ENCODE data around the gene CDK5R2.
A peak's percentile ranks its signal among the peaks of the same experiment; 100 is the strongest.

CDK5R2 gene

GRCh38 chr2:218990612-218991011 lies 31.1 kb downstream of the CDK5R2 start:
- no peaks in the 10 kb centered on the region for H3K36me3 ChIP-seq (ENCODE audit: control insufficient read depth, insufficient read depth, low read length)
- 13 to 23% methylated on average over 5 to 6 of the region's 6 CpGs for WGBS, 2 experiments (ENCODE audit: insufficient coverage in 2 of 2)
- H3K4me1 ChIP-seq (ENCODE audit: control insufficient read depth, insufficient read depth, low read length, poor library complexity, severe bottlenecking), result peaks cover 3% of the 10 kb centered on the region
- no peaks in the 10 kb centered on the region for H3K9me3 ChIP-seq (ENCODE audit: control insufficient read depth, low read length)
- no peak overlapping the region for H3K4me3 ChIP-seq (ENCODE audit: extremely low read depth, insufficient read depth, low read length, poor library complexity, severe bottlenecking)
- H3K27ac ChIP-seq (ENCODE audit: low read depth, low read length, severe bottlenecking), result no peak overlapping the region

GRCh38 chr2:218991674-218992168 lies 32.3 kb downstream of the CDK5R2 start:
- no peak overlapping the region for H3K27ac ChIP-seq (ENCODE audit: low read depth, low read length, severe bottlenecking)
- 7 to 9% methylated on average over 11 to 13 of the region's 13 CpGs for WGBS, 2 experiments (ENCODE audit: insufficient coverage in 2 of 2)
- H3K36me3 ChIP-seq (ENCODE audit: control insufficient read depth, insufficient read depth, low read length), result no peaks in the 10 kb centered on the region
- peaks cover 3% of the 10 kb centered on the region for H3K4me1 ChIP-seq (ENCODE audit: control insufficient read depth, insufficient read depth, low read length, poor library complexity, severe bottlenecking)
- no peaks in the 10 kb centered on the region for H3K9me3 ChIP-seq (ENCODE audit: control insufficient read depth, low read length)
- H3K4me3 ChIP-seq (ENCODE audit: extremely low read depth, insufficient read depth, low read length, poor library complexity, severe bottlenecking), result no peak overlapping the region

GRCh38 chr2:218992196-218992595 lies 32.7 kb downstream of the CDK5R2 start:
- H3K4me1 ChIP-seq (ENCODE audit: control insufficient read depth, insufficient read depth, low read length, poor library complexity, severe bottlenecking), result peaks cover 3% of the 10 kb centered on the region
- WGBS, 2 experiments (ENCODE audit: insufficient coverage in 2 of 2), result 23 to 24% methylated on average over 4 to 6 of the region's 7 CpGs
- no peak overlapping the region for H3K4me3 ChIP-seq (ENCODE audit: extremely low read depth, insufficient read depth, low read length, poor library complexity, severe bottlenecking)
- no peaks in the 10 kb centered on the region for H3K36me3 ChIP-seq (ENCODE audit: control insufficient read depth, insufficient read depth, low read length)
- H3K9me3 ChIP-seq (ENCODE audit: control insufficient read depth, low read length), result no peaks in the 10 kb centered on the region
- no peak overlapping the region for H3K27ac ChIP-seq (ENCODE audit: low read depth, low read length, severe bottlenecking)

- no peaks in the 10 kb centered on the region for H3K9me3 ChIP-seq (ENCODE audit: control insufficient read depth, low read length)
- no peak overlapping the region for H3K4me3 ChIP-seq (ENCODE audit: extremely low read depth, insufficient read depth, low read length, poor library complexity, severe bottlenecking)
- no peak overlapping the region for H3K27ac ChIP-seq (ENCODE audit: low read depth, low read length, severe bottlenecking)
- no peaks in the 10 kb centered on the region for H3K36me3 ChIP-seq (ENCODE audit: control insufficient read depth, insufficient read depth, low read length)
- WGBS, 2 experiments (ENCODE audit: insufficient coverage in 2 of 2), result 3 to 4% methylated on average over 34 to 40 of the region's 44 CpGs
- H3K4me1 ChIP-seq (ENCODE audit: control insufficient read depth, insufficient read depth, low read length, poor library complexity, severe bottlenecking), result peaks cover 3% of the 10 kb centered on the region
Measured at GRCh38 chr2:218992703-218993344, 33.4 kb downstream of the CDK5R2 start.

GRCh38 chr2:218993345-218994315 lies 34.2 kb downstream of the CDK5R2 start, which contains the start of gene CRYBA2:
Gene CRYBA2, minus strand, starts transcription at chr2:218993422. Its CDS starts 246 bp downstream, at chr2:218993176.
- H3K36me3 ChIP-seq (ENCODE audit: control insufficient read depth, insufficient read depth, low read length), result no peaks in the 10 kb centered on the region
- no peaks in the 10 kb centered on the region for H3K9me3 ChIP-seq (ENCODE audit: control insufficient read depth, low read length)
- peak within 1 kb of the TSS; percentile 21 for H3K4me3 ChIP-seq (ENCODE audit: extremely low read depth, insufficient read depth, low read length, poor library complexity, severe bottlenecking)
- 1 to 3% methylated on average over 38 to 75 of the region's 88 CpGs for WGBS, 2 experiments (ENCODE audit: insufficient coverage in 2 of 2)
- no peak within 1 kb of the TSS for H3K27ac ChIP-seq (ENCODE audit: low read depth, low read length, severe bottlenecking)
- H3K4me1 ChIP-seq (ENCODE audit: control insufficient read depth, insufficient read depth, low read length, poor library complexity, severe bottlenecking), result peaks cover 3% of the 10 kb centered on the region

GRCh38 chr2:218995561-218995960 lies 36.1 kb downstream of the CDK5R2 start:
- Histone ChIP-seq H3K4me3 (ENCODE audit: extremely low read depth, insufficient read depth, low read length, poor library complexity, severe bottlenecking) (no peak overlapping the region), H3K36me3 (ENCODE audit: control insufficient read depth, insufficient read depth, low read length) (no peaks in the 10 kb centered on the region), H3K9me3 (ENCODE audit: control insufficient read depth, low read length) (no peaks in the 10 kb centered on the region), H3K27ac (ENCODE audit: low read depth, low read length, severe bottlenecking) (no peak overlapping the region), H3K4me1 (ENCODE audit: control insufficient read depth, insufficient read depth, low read length, poor library complexity, severe bottlenecking) (peaks cover 10% of the 10 kb centered on the region)
- 36 to 44% methylated on average over 6 to 7 of the region's 8 CpGs for WGBS, 2 experiments (ENCODE audit: insufficient coverage in 2 of 2)

- no peaks in the 10 kb centered on the region for H3K36me3 ChIP-seq (ENCODE audit: control insufficient read depth, insufficient read depth, low read length)
- 14 to 15% methylated on average over 22 to 37 of the region's 43 CpGs for WGBS, 2 experiments (ENCODE audit: insufficient coverage in 2 of 2)
- no peaks in the 10 kb centered on the region for H3K9me3 ChIP-seq (ENCODE audit: control insufficient read depth, low read length)
- no peak overlapping the region for H3K27ac ChIP-seq (ENCODE audit: low read depth, low read length, severe bottlenecking)
- H3K4me3 ChIP-seq (ENCODE audit: extremely low read depth, insufficient read depth, low read length, poor library complexity, severe bottlenecking), result peak overlapping the region; percentile 19
- H3K4me1 ChIP-seq (ENCODE audit: control insufficient read depth, insufficient read depth, low read length, poor library complexity, severe bottlenecking), result peaks cover 10% of the 10 kb centered on the region
Measured at GRCh38 chr2:218995972-218996711, 36.7 kb downstream of the CDK5R2 start.

GRCh38 chr2:218996937-218997336 lies 37.5 kb downstream of the CDK5R2 start:
- Histone ChIP-seq H3K9me3 (ENCODE audit: control insufficient read depth, low read length) (no peaks in the 10 kb centered on the region), H3K4me1 (ENCODE audit: control insufficient read depth, insufficient read depth, low read length, poor library complexity, severe bottlenecking) (peaks cover 15% of the 10 kb centered on the region), H3K4me3 (ENCODE audit: extremely low read depth, insufficient read depth, low read length, poor library complexity, severe bottlenecking) (no peak overlapping the region), H3K36me3 (ENCODE audit: control insufficient read depth, insufficient read depth, low read length) (no peaks in the 10 kb centered on the region), H3K27ac (ENCODE audit: low read depth, low read length, severe bottlenecking) (no peak overlapping the region)
- 74 to 82% methylated on average over 3 of the region's 4 CpGs for WGBS, 2 experiments (ENCODE audit: insufficient coverage in 2 of 2)

GRCh38 chr2:218997731-218998130 lies 38.3 kb downstream of the CDK5R2 start:
- Histone ChIP-seq H3K27ac (ENCODE audit: low read depth, low read length, severe bottlenecking) (no peak overlapping the region), H3K4me3 (ENCODE audit: extremely low read depth, insufficient read depth, low read length, poor library complexity, severe bottlenecking) (no peak overlapping the region), H3K4me1 (ENCODE audit: control insufficient read depth, insufficient read depth, low read length, poor library complexity, severe bottlenecking) (peaks cover 17% of the 10 kb centered on the region), H3K9me3 (ENCODE audit: control insufficient read depth, low read length) (no peaks in the 10 kb centered on the region), H3K36me3 (ENCODE audit: control insufficient read depth, insufficient read depth, low read length) (no peaks in the 10 kb centered on the region)
- no CpG with 5 or more reads among the region's 2 CpGs for WGBS, 2 experiments (ENCODE audit: insufficient coverage in 2 of 2)

- Histone ChIP-seq H3K27ac (ENCODE audit: low read depth, low read length, severe bottlenecking) (no peak overlapping the region), H3K4me3 (ENCODE audit: extremely low read depth, insufficient read depth, low read length, poor library complexity, severe bottlenecking) (no peak overlapping the region), H3K9me3 (ENCODE audit: control insufficient read depth, low read length) (no peaks in the 10 kb centered on the region), H3K36me3 (ENCODE audit: control insufficient read depth, insufficient read depth, low read length) (no peaks in the 10 kb centered on the region), H3K4me1 (ENCODE audit: control insufficient read depth, insufficient read depth, low read length, poor library complexity, severe bottlenecking) (peaks cover 17% of the 10 kb centered on the region)
- WGBS, 2 experiments (ENCODE audit: insufficient coverage in 2 of 2), result 74 to 80% methylated on average over 4 to 6 of the region's 12 CpGs
Measured at GRCh38 chr2:218998414-218999002, 39.0 kb downstream of the CDK5R2 start.
